IMR-90 (cell line): ENCODE data around the gene WDR6. TPM values are rescaled to one million over a fixed set of nuclear protein-coding genes. Genes with fewer than 3 reads are reported as not detected.

Experiments used
- ATAC-seq: fragments of 200-7000 bp; cut with Tn5 transposase; 2 replicates; pipeline ENCODE4 v1.9.1; 2020; ENCODE audit warnings: low read depth, mild to moderate bottlenecking, moderate library complexity
- BruUV-seq: library from RNA; stranded (reverse); fragments of 400-500 nt; replicated peaks from 2 replicates; lab custom pipeline; 2021; lab: Mats Ljungman, UMichigan
- CTCF ChIA-PET: fragments of 300-600 bp; formaldehyde crosslinking; extraction: SDS; loops from one replicate; lab custom pipeline; 2021; ENCODE audit warnings: antibody characterized with exemption; lab: Yijun Ruan, JAX
- POLR2A ChIA-PET: fragments of 300-600 bp; sonication (Branson Sonifier 250); formaldehyde crosslinking; loops from one replicate; lab custom pipeline; 2022; ENCODE audit warnings: antibody characterized with exemption; ENCODE audit not compliant: unreplicated experiment; lab: Charles Lee
- DNase-seq: peaks from one replicate; pipeline ENCODE4 v3.0.0; 2013
- H2AFZ ChIP-seq: replicated peaks from 2 replicates; pipeline ENCODE3; 2013; ENCODE audit warnings: low read length, mild to moderate bottlenecking; ENCODE audit not compliant: poor library complexity
- H2AK5ac ChIP-seq: 2 replicates; pipeline ENCODE4 v1.6.1; 2013; ENCODE audit warnings: low read depth, low read length, inconsistent platforms
- H2AK9ac ChIP-seq: replicated peaks from 2 replicates; pipeline ENCODE3; 2013; ENCODE audit warnings: mild to moderate bottlenecking, low read depth, low read length, moderate library complexity; ENCODE audit not compliant: poor library complexity
- H2BK120ac ChIP-seq: 2 replicates; pipeline ENCODE4 v1.6.1; 2013; ENCODE audit warnings: low read depth, low read length, inconsistent platforms
- H2BK15ac ChIP-seq: 3 replicates; pipeline ENCODE4 v1.6.1; 2013; ENCODE audit warnings: low read depth, low read length, inconsistent platforms
- H2BK20ac ChIP-seq: 2 replicates; pipeline ENCODE4 v1.6.1; 2013; ENCODE audit warnings: low read depth, mild to moderate bottlenecking, inconsistent platforms, low read length, moderate library complexity
- H2BK5ac ChIP-seq: 2 replicates; pipeline ENCODE4 v1.6.1; 2013; ENCODE audit warnings: mild to moderate bottlenecking, low read depth, low read length, inconsistent platforms; ENCODE audit not compliant: poor library complexity, severe bottlenecking
- H3K14ac ChIP-seq: replicated peaks from 2 replicates; pipeline ENCODE4 v1.6.1; 2013; ENCODE audit warnings: low read depth, low read length, inconsistent platforms
- H3K18ac ChIP-seq: 2 replicates; pipeline ENCODE4 v1.6.1; 2013; ENCODE audit warnings: low read depth, low read length, control low read depth
- H3K23ac ChIP-seq: 2 replicates; pipeline ENCODE4 v1.6.1; 2013; ENCODE audit warnings: low read depth, low read length, inconsistent platforms
- H3K27ac ChIP-seq: 2 replicates; pipeline ENCODE4 v1.5.1; 2013; ENCODE audit warnings: mild to moderate bottlenecking, control low read depth, low read length; ENCODE audit not compliant: insufficient read depth
- H3K27me3 ChIP-seq: 2 replicates; pipeline ENCODE4 v1.6.1; 2013; ENCODE audit warnings: low read length; ENCODE audit not compliant: control insufficient read depth, insufficient read depth
- H3K36me3 ChIP-seq: 2 replicates; pipeline ENCODE4 v1.6.1; 2013; ENCODE audit warnings: low read length, mixed read lengths; ENCODE audit not compliant: control insufficient read depth, insufficient read depth
- H3K4ac ChIP-seq: 2 replicates; pipeline ENCODE4 v1.6.1; 2013; ENCODE audit warnings: low read depth, low read length, inconsistent platforms
- H3K4me1 ChIP-seq: 2 replicates; pipeline ENCODE4 v1.6.1; 2013; ENCODE audit warnings: low read length, mixed read lengths; ENCODE audit not compliant: control insufficient read depth, insufficient read depth
- H3K4me2 ChIP-seq: 2 replicates; pipeline ENCODE4 v1.6.1; 2013; ENCODE audit warnings: low read depth, mild to moderate bottlenecking, control low read depth, low read length, moderate library complexity
- H3K4me3 ChIP-seq: 2 replicates; pipeline ENCODE4 v1.5.1; 2013; ENCODE audit warnings: low read depth, mild to moderate bottlenecking, control low read depth, low read length, moderate library complexity; ENCODE audit not compliant: insufficient read depth
- H3K56ac ChIP-seq: 2 replicates; pipeline ENCODE4 v1.6.1; 2013; ENCODE audit warnings: low read length, inconsistent platforms; ENCODE audit not compliant: insufficient read depth; ENCODE audit errors: extremely low read depth
- H3K79me1 ChIP-seq, 2 experiments: 2 replicates each; pipeline ENCODE4 v1.6.1; 2013; ENCODE audit warnings: low read length in 2 of 2, inconsistent platforms in 1 of 2, low read depth in 1 of 2
- H3K9ac ChIP-seq: 2 replicates; pipeline ENCODE4 v1.6.1; 2013; ENCODE audit warnings: low read depth, low read length, control low read depth
- H3K9me1 ChIP-seq: 2 replicates; pipeline ENCODE4 v1.6.1; 2013; ENCODE audit warnings: low read length, inconsistent platforms; ENCODE audit not compliant: insufficient read depth
- H3K9me3 ChIP-seq: 2 replicates; pipeline ENCODE4 v1.6.1; 2013; ENCODE audit warnings: low read length; ENCODE audit not compliant: control insufficient read depth, insufficient read depth
- H4K20me1 ChIP-seq: 2 replicates; pipeline ENCODE4 v1.6.1; 2013; ENCODE audit warnings: low read length, inconsistent platforms; ENCODE audit not compliant: insufficient read depth
- H4K5ac ChIP-seq: 2 replicates; pipeline ENCODE4 v1.6.1; 2013; ENCODE audit warnings: mild to moderate bottlenecking, low read depth, low read length, control low read depth
- H4K8ac ChIP-seq, 2 experiments: 2 replicates each; pipeline ENCODE4 v1.6.1; 2013; ENCODE audit warnings: low read depth in 2 of 2, low read length in 2 of 2, control low read depth in 1 of 2, inconsistent platforms in 1 of 2
- H4K91ac ChIP-seq: 2 replicates; pipeline ENCODE4 v1.6.1; 2013; ENCODE audit warnings: low read depth, low read length, inconsistent platforms; ENCODE audit not compliant: insufficient read depth
- CEBPB ChIP-seq: IDR thresholded peaks from 2 replicates; pipeline ENCODE4 v1.6.1; 2012; ENCODE audit warnings: low read depth, low read length, improper control_type of control experiment
- POLR2A ChIP-seq: IDR thresholded peaks from 2 replicates; pipeline ENCODE4 v1.6.1; 2012; ENCODE audit warnings: mild to moderate bottlenecking, low read depth, low read length
- RCOR1 ChIP-seq: IDR thresholded peaks from 2 replicates; pipeline ENCODE4 v1.6.1; 2012; ENCODE audit warnings: mild to moderate bottlenecking, low read length, improper control_type of control experiment; ENCODE audit not compliant: insufficient replicate concordance
- RFX5 ChIP-seq: IDR thresholded peaks from 2 replicates; pipeline ENCODE4 v1.8.0; 2012; ENCODE audit warnings: low read depth, mild to moderate bottlenecking, low read length, moderate library complexity
- SMC3 ChIP-seq: fragments of 150-350 bp; IDR thresholded peaks from 2 replicates; pipeline ENCODE4 v1.6.1; 2016; ENCODE audit warnings: low read depth, mild to moderate bottlenecking, antibody characterized with exemption, low read length, moderate library complexity
- WGBS, 2 experiments: methylation state at CpG; one replicate each; pipeline versions ENCODE4 v1.1.5 to v1.1.7; 2013; ENCODE audit warnings: missing lambda C conversion rate in 2 of 2; ENCODE audit not compliant: insufficient read length in 1 of 2; ENCODE audit errors: extremely low coverage in 2 of 2; 5-methylcytosine and 5-hydroxymethylcytosine counted together
- dilution Hi-C: fragments of 300-500 bp; cut with HindIII; formaldehyde crosslinking; loops from one replicate; pipeline ENCODE4 v1.14.3; 2018; ENCODE audit warnings: low sequenced_read_pairs; ENCODE audit not compliant: unreplicated experiment
- in situ Hi-C: fragments of 300-500 bp; cut with MboI; formaldehyde crosslinking; loops from 3 replicates; pipeline ENCODE4 v1.14.3; 2019; ENCODE audit warnings: low sequenced_read_pairs, inconsistent platforms, mixed read lengths
- intact Hi-C: fragments of 100-400 bp; cut with micrococcal nuclease; formaldehyde crosslinking; loops from 2 replicates; pipeline ENCODE4 v1.10.0; 2022
- polyA plus RNA-seq, 3 experiments: library from polyadenylated mRNA; depleted of rRNA; stranded (reverse); fragments of >200 nt; gene quantifications; 2 replicates each; pipeline ENCODE4 v1.2.3, GENCODE V29; 2012; ENCODE audit warnings: low replicate concordance in 1 of 3
- total RNA-seq: library from RNA; depleted of rRNA; stranded (reverse); fragments of >200 nt; gene quantifications from 2 replicates; pipeline ENCODE4 v1.2.3, GENCODE V29; 2012

Gene WDR6
- total and polyA plus RNA-seq, 2 of the 4 experiments (the other 2 are of a cell fraction): 60.9 to 160 TPM

DNA sequence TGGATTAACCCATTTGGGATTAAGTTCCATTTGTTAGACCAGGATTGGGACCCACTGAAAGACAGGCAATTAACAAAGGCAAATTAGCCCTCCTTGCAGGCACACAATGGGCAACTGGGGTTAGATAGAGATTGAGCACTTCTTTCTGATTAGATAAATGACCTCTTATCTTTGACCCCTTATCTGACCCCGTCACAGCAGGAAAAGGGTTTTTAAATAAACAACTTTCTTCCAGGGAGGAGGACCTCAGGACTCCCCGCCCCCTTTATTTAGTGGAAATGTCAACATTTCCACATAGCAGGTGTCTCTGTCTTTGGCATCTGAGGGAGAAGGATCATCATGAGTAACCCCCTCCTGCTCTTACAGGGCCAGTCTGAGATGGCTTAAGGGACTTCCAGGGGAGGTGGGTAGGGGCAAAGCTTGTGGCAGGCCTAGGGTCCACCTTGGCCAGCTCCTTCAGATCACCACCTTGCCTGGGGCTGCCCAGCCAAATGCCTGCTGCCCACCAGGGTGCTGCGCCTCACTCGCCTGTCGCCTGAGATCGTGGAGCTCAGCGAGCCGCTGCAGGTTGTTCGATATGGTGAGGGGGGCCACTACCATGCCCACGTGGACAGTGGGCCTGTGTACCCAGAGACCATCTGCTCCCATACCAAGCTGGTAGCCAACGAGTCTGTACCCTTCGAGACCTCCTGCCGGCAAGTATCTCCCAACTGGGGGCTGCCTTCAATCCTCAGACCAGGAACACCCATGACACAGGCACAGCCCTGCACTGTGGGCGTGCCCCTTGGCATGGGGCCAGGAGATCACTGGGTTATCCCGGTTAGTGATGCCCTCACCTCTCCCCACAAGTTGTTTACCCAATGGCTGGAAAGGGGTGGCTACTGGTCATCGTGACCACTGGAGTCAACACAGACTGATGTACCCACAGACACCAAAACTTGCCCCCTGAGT is 2.6 kb upstream of the WDR6 start:
- CTCF ChIA-PET: no interaction called here
- Histone ChIP-seq H2BK5ac (no peak overlapping the region), H3K27me3 (no peaks in the 10 kb centered on the region), H2AK9ac (peak overlapping the region; percentile 58), H3K9me3 (no peaks in the 10 kb centered on the region), H2AK5ac (peak overlapping the region; percentile 28; the same call in 1 of the 2 replicates), H4K20me1 (peaks cover 16% of the 10 kb centered on the region), H4K5ac (no peak overlapping the region), H2BK20ac (no peak overlapping the region), H3K4me3 (no peak overlapping the region), H2BK120ac (no peak overlapping the region), H2AFZ (no peak overlapping the region), H3K4me2 (no peak overlapping the region), H3K36me3 (peaks cover 3% of the 10 kb centered on the region; the same call in 1 of the 2 replicates), H4K91ac (no peak overlapping the region), H2BK15ac (no peak overlapping the region), H3K14ac (no peak overlapping the region), H3K18ac (no peak overlapping the region), H3K4me1 (peaks cover 11% of the 10 kb centered on the region), H4K8ac (no peak overlapping the region), H3K79me1 (peaks cover 0 to 40% of the 10 kb centered on the region in 2 experiments; a peak in 2 of 4 replicates), H3K23ac (no peak overlapping the region), H3K9me1 (peaks cover 21% of the 10 kb centered on the region), H3K56ac (no peak overlapping the region), H3K27ac (no peak overlapping the region), H3K9ac (no peak overlapping the region), H3K4ac (no peak overlapping the region)
- POLR2A ChIA-PET: no interaction called here
- 87% methylated on average over 3 of the region's 16 CpGs; no CpG with 5 or more reads in 1 of the 2 experiments for WGBS, 2 experiments
- DNase-seq (no peak), ATAC-seq (no peak)
- BruUV-seq: no TSS peak
- in situ Hi-C loops (no loop called here), intact Hi-C loops (no loop called here), dilution Hi-C loops (no loop called here)
- TF ChIP-seq SMC3 (no peak), POLR2A (no peak), RCOR1 (no peak), RFX5 (no peak), CEBPB (no peak)
